AG09319 (cell line): ENCODE measurements around the gene INSIG1.

Experiments used
- DNase-seq: peaks from one replicate; pipeline ENCODE4 v3.0.0-alpha.2; 2010; ENCODE audit warnings: low read depth; ENCODE audit errors: extremely low read depth
- CTCF ChIP-seq: IDR thresholded peaks from 2 replicates; pipeline ENCODE4 v1.5.1; 2011; ENCODE audit warnings: low read depth, mild to moderate bottlenecking, inconsistent platforms, low read length, moderate library complexity

INSIG1 gene

GRCh38 chr7:155311826-155312537, 14.3 kb downstream of the INSIG1 start:
- no peak for DNase-seq
- no peak for TF ChIP-seq CTCF

GRCh38 chr7:155312633-155313032, 15.0 kb downstream of the INSIG1 start:
- no peak for TF ChIP-seq CTCF
- DNase-seq = no peak

GRCh38 chr7:155313096-155313495, 15.4 kb downstream of the INSIG1 start:
- no peak for DNase-seq
- TF ChIP-seq CTCF = no peak

- no peak for DNase-seq
- no peak for TF ChIP-seq CTCF
Observed at GRCh38 chr7:155315977-155316376, 18.3 kb downstream of the INSIG1 start.

- no peak for DNase-seq
- TF ChIP-seq CTCF = no peak
Observed at GRCh38 chr7:155316427-155317113, 18.9 kb downstream of the INSIG1 start.

- no peak for DNase-seq
- TF ChIP-seq CTCF = no peak
Observed at GRCh38 chr7:155317114-155317434, 19.4 kb downstream of the INSIG1 start.

GRCh38 chr7:155318245-155318644, 20.6 kb downstream of the INSIG1 start:
- TF ChIP-seq CTCF = no peak
- no peak for DNase-seq
